ENCODE data around the gene BAG3.

The BAG3 gene

DNA sequence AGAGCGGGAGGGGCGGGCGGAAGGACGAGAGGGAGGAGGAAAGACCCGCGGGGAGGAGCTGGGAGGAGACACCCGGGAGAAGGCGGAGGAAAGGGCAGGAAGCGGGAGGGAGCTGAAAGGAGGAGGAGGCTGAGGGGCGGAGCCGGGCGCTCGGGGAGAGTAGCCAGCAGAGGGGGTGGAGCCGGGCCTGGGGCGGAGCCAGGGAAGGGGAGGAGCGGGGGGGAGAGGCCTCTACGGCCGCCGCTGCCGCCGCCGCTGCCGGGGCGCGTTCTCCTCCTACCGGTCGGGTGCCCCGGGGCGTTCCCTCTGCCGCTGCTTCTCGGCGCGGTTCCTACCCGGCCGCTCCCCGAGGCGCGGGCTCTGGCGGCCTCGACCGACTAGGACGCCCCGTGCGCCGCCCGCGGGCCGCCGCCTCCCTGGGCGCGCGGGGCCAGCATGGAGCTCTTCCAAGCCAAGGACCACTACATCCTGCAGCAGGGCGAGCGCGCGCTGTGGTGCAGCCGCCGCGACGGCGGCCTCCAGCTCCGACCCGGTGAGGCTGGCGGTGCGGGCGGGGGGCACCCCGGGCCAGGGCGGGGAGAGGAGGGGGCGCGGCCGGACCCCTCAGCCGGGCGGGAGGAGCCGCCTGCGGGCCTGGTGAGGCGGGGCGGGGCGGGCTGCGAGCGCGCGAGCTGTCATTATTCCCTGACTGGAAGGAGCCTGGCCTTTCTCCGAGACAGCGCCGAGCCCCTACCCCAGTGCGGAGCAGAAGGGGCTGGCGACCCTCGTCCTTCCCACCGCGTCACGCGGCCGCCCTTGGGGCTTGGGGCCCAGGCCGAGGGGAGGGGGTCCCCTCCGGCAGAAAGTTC is 74.9 kb downstream of the BAG3 start, which contains the start of gene INPP5F:
Gene INPP5F, plus strand, starts transcription at position 223 of the 848 bp plus-strand sequence. Its CDS starts 213 bp downstream, at position 436.
- DNase-seq (ENCODE audit: low read depth, low spot score), result peak; percentile 90

DNA sequence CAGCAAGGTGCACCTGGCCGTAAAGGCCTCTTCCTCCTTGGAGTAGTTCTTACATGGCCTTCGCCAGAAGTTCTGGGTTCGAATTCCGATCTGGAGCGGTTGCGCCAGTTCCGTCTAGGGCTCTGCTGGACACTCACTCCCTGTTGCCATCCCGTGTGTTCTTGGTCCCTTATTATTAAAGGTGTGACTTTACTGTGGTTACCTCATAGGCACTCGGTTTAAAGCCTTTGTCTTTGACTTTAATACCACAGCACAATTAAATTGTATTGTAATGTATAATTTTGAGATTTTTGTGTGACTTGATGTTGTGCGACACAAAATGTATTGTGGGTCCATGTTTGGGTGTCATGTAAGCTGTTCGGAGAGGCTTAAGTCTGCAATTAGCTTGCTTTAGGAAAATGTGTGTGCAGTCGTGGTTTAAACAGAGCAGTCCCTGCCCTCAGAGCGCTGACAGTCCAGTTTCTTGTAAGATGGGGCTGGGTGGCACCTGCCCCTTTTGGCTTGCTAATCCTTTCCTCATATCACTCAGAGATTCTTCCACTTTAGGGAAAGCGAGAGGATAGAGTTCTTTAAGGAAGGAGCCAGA is 75.6 kb downstream of the BAG3 start:
- DNase-seq (ENCODE audit: low read depth, low spot score), result no peak
